Psoas muscle (tissue), 8 donors: ENCODE results near the gene MYEOV. TPM values are rescaled to one million over a fixed set of nuclear protein-coding genes. Genes with fewer than 3 reads are reported as not detected.

Experiments
- ATAC-seq, 4 donors: fragments of 200-7000 bp; cut with Tn5 transposase; one replicate each; pipeline ENCODE4 v1.9.1; 2020; ENCODE audit warnings: moderate library complexity in 3 of 4, mild to moderate bottlenecking in 2 of 4
- DNase-seq, 2 donors: peaks; one replicate each; pipeline ENCODE4 v3.0.0-alpha.2; 2020
- H3K27ac ChIP-seq: fragments of 200-600 bp; one replicate; pipeline ENCODE4 v1.8.0; 2022
- H3K27me3 ChIP-seq, 3 donors: fragments of 200-600 bp in 1 of 3; one replicate each; pipeline versions ENCODE4 v1.6.1 to v1.8.0; 2013 to 2022; ENCODE audit warnings: low read length in 2 of 3, mild to moderate bottlenecking in 2 of 3, moderate library complexity in 1 of 3; ENCODE audit not compliant: insufficient read depth in 3 of 3
- H3K36me3 ChIP-seq, 2 donors: fragments of 200-600 bp in 1 of 2; one replicate each; pipeline versions ENCODE4 v1.6.1 to v1.8.0; 2013 to 2022; ENCODE audit warnings: low read depth in 1 of 2, mild to moderate bottlenecking in 1 of 2, moderate library complexity in 1 of 2; ENCODE audit not compliant: insufficient read depth in 1 of 2
- H3K4me1 ChIP-seq: fragments of 200-600 bp; one replicate; pipeline ENCODE4 v1.8.0; 2022
- H3K4me3 ChIP-seq: fragments of 200-600 bp; one replicate; pipeline ENCODE4 v1.8.0; 2022; ENCODE audit warnings: mild to moderate bottlenecking
- H3K9me3 ChIP-seq: fragments of 200-600 bp; one replicate; pipeline ENCODE4 v1.8.0; 2022
- CTCF ChIP-seq: fragments of 200-600 bp; IDR thresholded peaks from one replicate; pipeline ENCODE4 v1.8.0; 2022; ENCODE audit warnings: antibody characterized with exemption
- WGBS, 3 donors: extraction: QIAGEN DNeasy Blood & Tissue Kit; methylation state at CpG; one replicate each; pipeline versions ENCODE4 v1.1.6 to v1.1.7; 2013; 5-methylcytosine and 5-hydroxymethylcytosine counted together
- intact Hi-C, 2 donors: fragments of 100-400 bp; cut with DNase I; formaldehyde crosslinking; loops; one replicate each; pipeline versions ENCODE4 v1.11.0 to v1.14.2; 2022
- polyA plus RNA-seq, 3 donors: library from polyadenylated mRNA; stranded (reverse); fragments of 200-250 nt; gene quantifications; one replicate each; pipeline ENCODE4 v1.2.3, GENCODE V29; 2013
- total RNA-seq, 4 donors: library from RNA; stranded (reverse); fragmentation: NEBNext Ultra II Directional in 2 of 4; extraction: Animal tissue kit (Norgen Biotek cat#: 25700) in 2 of 4; gene quantifications; one replicate each; pipeline versions ENCODE4 v1.2.1 to v1.2.4, GENCODE V29; 2021 to 2023
- donor health status: healthy with polysubstance abuse.
- donor health status: DM: no; HTN: no; CAD: no; lungs with moderate emphysema.
- donor health status: Bipolar disorder and iron deficiency.
- donor health status: healthy.
- donor health status: DM: yes; HTN: yes; CAD: no.
- donor health status: DM: no; HTN: no; CAD: no.
- donor health status: DM: no; HTN: no; CAD: no.
- donor health status: DM: yes; HTN: yes; CAD: no.

Gene MYEOV
- total and polyA plus RNA-seq, 7 donors, result 0.09 to 0.27 (median 0.14) TPM; not detected in 3

- Histone ChIP-seq H3K9me3 (no peaks in the 10 kb centered on the region), H3K4me3 (no peak overlapping the region), H3K36me3 (no peaks in the 10 kb centered on the region), H3K27me3 (peaks cover 0 to 6% (median 0%) of the 10 kb centered on the region in 3 donors), H3K27ac (no peak overlapping the region), H3K4me1 (no peaks in the 10 kb centered on the region)
- DNase-seq (no peak), ATAC-seq (no peak)
- WGBS, 3 donors, result 88 to 94% (median 91%) methylated on average over 13 of the region's 13 CpGs
- TF ChIP-seq CTCF, result no peak
- intact Hi-C loops, result no loop called here
Observed at GRCh38 chr11:69342588-69343330, 48.8 kb downstream of the MYEOV start.

- ATAC-seq (no peak), DNase-seq (no peak)
- intact Hi-C loops, result no loop called here
- H3K27ac ChIP-seq, result no peak overlapping the region
- no peaks in the 10 kb centered on the region for H3K36me3 ChIP-seq
- H3K4me3 ChIP-seq, result no peak overlapping the region
- no peaks in the 10 kb centered on the region for H3K4me1 ChIP-seq
- 94 to 96% (median 94%) methylated on average over 13 of the region's 13 CpGs for WGBS, 3 donors
- TF ChIP-seq CTCF, result no peak
- peaks cover 0 to 6% (median 0%) of the 10 kb centered on the region in 3 donors for H3K27me3 ChIP-seq
- no peaks in the 10 kb centered on the region for H3K9me3 ChIP-seq
Observed at GRCh38 chr11:69343401-69344321, 49.7 kb downstream of the MYEOV start.

GRCh38 chr11:69344570-69345145 is 50.7 kb downstream of the MYEOV start:
- ATAC-seq (no peak), DNase-seq (no peak)
- H3K9me3 ChIP-seq, result no peaks in the 10 kb centered on the region
- 81 to 88% (median 82%) methylated on average over 7 of the region's 7 CpGs for WGBS, 3 donors
- peaks cover 0 to 6% (median 0%) of the 10 kb centered on the region in 3 donors for H3K27me3 ChIP-seq
- no peak overlapping the region for H3K4me3 ChIP-seq
- no peak overlapping the region for H3K27ac ChIP-seq
- intact Hi-C loops, result no loop called here
- no peaks in the 10 kb centered on the region for H3K4me1 ChIP-seq
- no peak for TF ChIP-seq CTCF
- no peaks in the 10 kb centered on the region for H3K36me3 ChIP-seq

Other genes with a start within 250 kb of the MYEOV start
- 1 to 10 TPM; 3.5 to 6.0 (median 3.9) TPM for gene TPCN2, start 245.2 kb upstream of the MYEOV start, total RNA-seq
- gene TPCN2, start 245.2 kb upstream of the MYEOV start, polyA plus RNA-seq, result 1 to 10 TPM; 2.2 to 3.1 (median 3.1) TPM
- gene SMIM38, start 138.2 kb upstream of the MYEOV start, total RNA-seq, result under 1 TPM in 3 of 4 donors, not detected in 1; 0.08 to 0.54 (median 0.34) TPM
- gene SMIM38, start 138.2 kb upstream of the MYEOV start, polyA plus RNA-seq, result under 1 TPM; 0.03 to 0.12 (median 0.05) TPM
- not detected for gene LINC01488, start 187.5 kb downstream of the MYEOV start, total RNA-seq
- gene LINC01488, start 187.5 kb downstream of the MYEOV start, polyA plus RNA-seq, result under 1 TPM in 1 of 3 donors, not detected in 2; 0.03 TPM